K562 (cell line): ENCODE measurements around the gene ST6GAL1. TPM values are rescaled to one million over a fixed set of nuclear protein-coding genes. Genes with fewer than 3 reads are reported as not detected.

Source experiments
- FOSL1 ChIP-seq: fragments of 200-800 bp; sonication (Bioruptor generic); conservative IDR thresholded peaks from 2 replicates; pipeline ENCODE4 v1.6.1; 2016; ENCODE audit warnings: missing genetic modification characterization, missing compliant biosample characterization
- JUN ChIP-seq, 2 experiments: sonication (generic) in 1 of 2; formaldehyde crosslinking in 1 of 2; IDR thresholded peaks; 2 replicates each; pipeline versions ENCODE4 v1.6.1 to v1.8.0; 2012 to 2022; ENCODE audit warnings: borderline replicate concordance in 2 of 2, mild to moderate bottlenecking in 2 of 2, improper control_type of control experiment in 1 of 2, low read depth in 1 of 2, low read length in 1 of 2, missing genetic modification reagents in 1 of 2
- MAZ ChIP-seq, 2 experiments: fragments of 450-650 bp in 1 of 2; sonication (generic) in 1 of 2; formaldehyde crosslinking; IDR thresholded peaks in 1 of 2; conservative IDR thresholded peaks in 1 of 2; 2 replicates each; pipeline versions ENCODE4 v1.4.0 to v1.5.0; 2020; ENCODE audit warnings: mild to moderate bottlenecking in 1 of 2, missing genetic modification reagents in 1 of 2
- NFE2 ChIP-seq: IDR thresholded peaks from 2 replicates; pipeline ENCODE4 v1.6.1; 2014; ENCODE audit warnings: antibody characterized with exemption, low read depth
- SMARCC2 ChIP-seq: fragments of 450-650 bp; IDR thresholded peaks from 2 replicates; pipeline ENCODE4 v1.6.1; 2017; ENCODE audit warnings: antibody characterized with exemption, moderate library complexity, mild to moderate bottlenecking, low read depth
- TCF3 ChIP-seq: sonication (generic); formaldehyde crosslinking; IDR thresholded peaks from 2 replicates; pipeline ENCODE4 v1.4.0; 2020; ENCODE audit warnings: mild to moderate bottlenecking, missing genetic modification reagents
- polyA plus RNA-seq, 8 experiments: library from polyadenylated mRNA; depleted of rRNA in 4 of 8; stranded (reverse) in 5 of 8; unstranded in 3 of 8; fragments of >200 nt; fragmentation: Nextera tagmentation in 2 of 8; fragmentation: Illumina TruSeq in 1 of 8; extraction: Ambion mirVana in 2 of 8; extraction: Trizol in 1 of 8; gene quantifications; 2 replicates each; pipeline versions ENCODE4 v1.2.1 to v1.2.3, GENCODE V29; 2011 to 2014; ENCODE audit warnings: inconsistent platforms in 1 of 8, missing spikeins in 1 of 8
- total RNA-seq, 7 experiments: library from RNA; depleted of rRNA in 6 of 7; stranded (reverse); fragments of >200 nt in 6 of 7; fragmentation: Illumina TruSeq in 2 of 7; extraction: Trizol in 2 of 7; gene quantifications; 2 replicates each; pipeline versions ENCODE4 v1.2.1 to v1.2.3, GENCODE V29; 2011 to 2021; ENCODE audit warnings: low replicate concordance in 1 of 7
- TF ChIP-seq, protein P1 (sequence below), 2 experiments: fragments of 450-650 bp; formaldehyde crosslinking in 1 of 2; IDR thresholded peaks; 2 replicates each; pipeline versions ENCODE4 v1.4.0 to v1.6.1; 2014 to 2020; ENCODE audit warnings: mild to moderate bottlenecking in 2 of 2, borderline replicate concordance in 1 of 2, low read depth in 1 of 2
- TF ChIP-seq, protein P2 (sequence below): fragments of 450-650 bp; IDR thresholded peaks from 2 replicates; pipeline ENCODE4 v1.6.1; 2018; ENCODE audit not compliant: partially characterized antibody

ST6GAL1 gene
- total and polyA plus RNA-seq, 9 of the 15 experiments (the other 6 are each of a cell fraction or from before 2014, with no cell fraction given): 31.9 to 145 (median 71.0) TPM

DNA sequence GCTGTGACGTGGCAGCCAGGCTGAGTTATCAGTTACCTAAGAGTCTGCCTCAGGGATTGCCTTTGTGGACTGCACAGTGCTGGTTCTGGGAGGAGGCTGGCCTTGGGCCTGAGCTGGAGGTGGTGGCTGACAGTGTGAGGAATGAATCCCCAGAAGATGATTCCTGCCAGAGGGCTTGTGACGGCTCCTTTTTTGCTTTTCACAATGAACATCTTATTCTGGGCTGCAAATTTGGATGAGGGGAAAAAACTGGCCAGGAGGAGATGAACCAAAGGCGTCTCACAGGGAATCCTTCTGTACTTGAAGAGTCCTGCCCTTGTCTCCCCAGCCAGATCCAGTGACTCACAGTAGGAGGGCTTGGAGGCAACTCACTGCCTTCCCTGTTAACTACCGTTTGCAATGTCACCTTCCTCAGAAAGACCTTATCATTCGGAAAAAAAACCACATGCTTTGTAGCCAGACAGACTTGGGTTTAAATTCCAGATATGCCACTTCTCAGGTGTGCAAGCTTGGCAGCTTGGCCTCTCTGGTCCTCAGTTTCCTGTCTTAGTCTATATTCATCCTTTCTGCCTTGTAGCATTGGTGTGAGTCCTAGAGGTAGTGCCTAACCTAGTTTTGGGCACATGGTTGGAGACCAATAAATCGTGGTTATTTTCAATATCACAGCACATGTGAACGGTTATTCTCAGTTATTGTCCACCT lies 19.1 kb downstream of the ST6GAL1 start (continued):
- TF ChIP-seq JUN (IDR thresholded peaks at IDR 0.05; ENCODE audit: borderline replicate concordance, low read depth, low read length): peak; percentile 57
- no peak for TF ChIP-seq JUN (CRISPR knock-in tag; IDR thresholded peaks at IDR 0.05; ENCODE audit: borderline replicate concordance)
- 0 out of 2 replicates have a peak, but pooled peaks have one; percentile 56 for TF ChIP-seq SMARCC2
- TF ChIP-seq FOSL1 (tag): peak; percentile 91
- TF ChIP-seq, protein P1, sequence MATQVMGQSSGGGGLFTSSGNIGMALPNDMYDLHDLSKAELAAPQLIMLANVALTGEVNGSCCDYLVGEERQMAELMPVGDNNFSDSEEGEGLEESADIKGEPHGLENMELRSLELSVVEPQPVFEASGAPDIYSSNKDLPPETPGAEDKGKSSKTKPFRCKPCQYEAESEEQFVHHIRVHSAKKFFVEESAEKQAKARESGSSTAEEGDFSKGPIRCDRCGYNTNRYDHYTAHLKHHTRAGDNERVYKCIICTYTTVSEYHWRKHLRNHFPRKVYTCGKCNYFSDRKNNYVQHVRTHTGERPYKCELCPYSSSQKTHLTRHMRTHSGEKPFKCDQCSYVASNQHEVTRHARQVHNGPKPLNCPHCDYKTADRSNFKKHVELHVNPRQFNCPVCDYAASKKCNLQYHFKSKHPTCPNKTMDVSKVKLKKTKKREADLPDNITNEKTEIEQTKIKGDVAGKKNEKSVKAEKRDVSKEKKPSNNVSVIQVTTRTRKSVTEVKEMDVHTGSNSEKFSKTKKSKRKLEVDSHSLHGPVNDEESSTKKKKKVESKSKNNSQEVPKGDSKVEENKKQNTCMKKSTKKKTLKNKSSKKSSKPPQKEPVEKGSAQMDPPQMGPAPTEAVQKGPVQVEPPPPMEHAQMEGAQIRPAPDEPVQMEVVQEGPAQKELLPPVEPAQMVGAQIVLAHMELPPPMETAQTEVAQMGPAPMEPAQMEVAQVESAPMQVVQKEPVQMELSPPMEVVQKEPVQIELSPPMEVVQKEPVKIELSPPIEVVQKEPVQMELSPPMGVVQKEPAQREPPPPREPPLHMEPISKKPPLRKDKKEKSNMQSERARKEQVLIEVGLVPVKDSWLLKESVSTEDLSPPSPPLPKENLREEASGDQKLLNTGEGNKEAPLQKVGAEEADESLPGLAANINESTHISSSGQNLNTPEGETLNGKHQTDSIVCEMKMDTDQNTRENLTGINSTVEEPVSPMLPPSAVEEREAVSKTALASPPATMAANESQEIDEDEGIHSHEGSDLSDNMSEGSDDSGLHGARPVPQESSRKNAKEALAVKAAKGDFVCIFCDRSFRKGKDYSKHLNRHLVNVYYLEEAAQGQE (IDR thresholded peaks at IDR 0.05; ENCODE audit: borderline replicate concordance): peak; percentile 28; the same call in 1 of the 2 replicates
- TF ChIP-seq, protein P1 (CRISPR knock-in tag; IDR thresholded peaks at IDR 0.05; ENCODE audit: low read depth): no peak
- peak; percentile 86 for TF ChIP-seq TCF3 (CRISPR knock-in tag)
- TF ChIP-seq, protein P2, sequence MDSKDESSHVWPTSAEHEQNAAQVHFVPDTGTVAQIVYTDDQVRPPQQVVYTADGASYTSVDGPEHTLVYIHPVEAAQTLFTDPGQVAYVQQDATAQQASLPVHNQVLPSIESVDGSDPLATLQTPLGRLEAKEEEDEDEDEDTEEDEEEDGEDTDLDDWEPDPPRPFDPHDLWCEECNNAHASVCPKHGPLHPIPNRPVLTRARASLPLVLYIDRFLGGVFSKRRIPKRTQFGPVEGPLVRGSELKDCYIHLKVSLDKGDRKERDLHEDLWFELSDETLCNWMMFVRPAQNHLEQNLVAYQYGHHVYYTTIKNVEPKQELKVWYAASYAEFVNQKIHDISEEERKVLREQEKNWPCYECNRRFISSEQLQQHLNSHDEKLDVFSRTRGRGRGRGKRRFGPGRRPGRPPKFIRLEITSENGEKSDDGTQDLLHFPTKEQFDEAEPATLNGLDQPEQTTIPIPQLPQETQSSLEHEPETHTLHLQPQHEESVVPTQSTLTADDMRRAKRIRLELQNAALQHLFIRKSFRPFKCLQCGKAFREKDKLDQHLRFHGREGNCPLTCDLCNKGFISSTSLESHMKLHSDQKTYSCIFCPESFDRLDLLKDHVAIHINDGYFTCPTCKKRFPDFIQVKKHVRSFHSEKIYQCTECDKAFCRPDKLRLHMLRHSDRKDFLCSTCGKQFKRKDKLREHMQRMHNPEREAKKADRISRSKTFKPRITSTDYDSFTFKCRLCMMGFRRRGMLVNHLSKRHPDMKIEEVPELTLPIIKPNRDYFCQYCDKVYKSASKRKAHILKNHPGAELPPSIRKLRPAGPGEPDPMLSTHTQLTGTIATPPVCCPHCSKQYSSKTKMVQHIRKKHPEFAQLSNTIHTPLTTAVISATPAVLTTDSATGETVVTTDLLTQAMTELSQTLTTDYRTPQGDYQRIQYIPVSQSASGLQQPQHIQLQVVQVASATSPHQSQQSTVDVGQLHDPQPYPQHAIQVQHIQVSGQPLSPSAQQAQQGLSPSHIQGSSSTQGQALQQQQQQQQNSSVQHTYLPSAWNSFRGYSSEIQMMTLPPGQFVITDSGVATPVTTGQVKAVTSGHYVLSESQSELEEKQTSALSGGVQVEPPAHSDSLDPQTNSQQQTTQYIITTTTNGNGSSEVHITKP: peak; percentile 47
- peak; percentile 92 for TF ChIP-seq NFE2
- peak in 1 of 2 experiments; percentile 11; a peak in 2 of 4 replicates for TF ChIP-seq MAZ (CRISPR knock-in tag; conservative IDR thresholded peaks at IDR 0.05 in 1 of 2, IDR thresholded peaks at IDR 0.05 in 1 of 2)
